NB4 (cell line): ENCODE results near the gene ZC3H12D.

ENCODE experiments used
- CTCF ChIP-seq: IDR thresholded peaks from one replicate; pipeline ENCODE4 v1.5.1; 2012; ENCODE audit warnings: low read depth, low read length
- MYC ChIP-seq: IDR thresholded peaks from 2 replicates; pipeline ENCODE4 v1.6.1; 2011; ENCODE audit warnings: low read depth, low read length
- POLR2A ChIP-seq: IDR thresholded peaks from 2 replicates; pipeline ENCODE4 v1.6.1; 2011; ENCODE audit warnings: mild to moderate bottlenecking; ENCODE audit not compliant: insufficient read length; ENCODE audit errors: extremely low read depth
- TF ChIP-seq, protein P1 (sequence below): IDR thresholded peaks from 2 replicates; pipeline ENCODE4 v1.6.1; 2011; ENCODE audit warnings: low read depth, low read length

- TF ChIP-seq CTCF (no peak), POLR2A (no peak), MYC (no peak)
- TF ChIP-seq, protein P1, sequence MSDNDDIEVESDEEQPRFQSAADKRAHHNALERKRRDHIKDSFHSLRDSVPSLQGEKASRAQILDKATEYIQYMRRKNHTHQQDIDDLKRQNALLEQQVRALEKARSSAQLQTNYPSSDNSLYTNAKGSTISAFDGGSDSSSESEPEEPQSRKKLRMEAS, result no peak
Measured at GRCh38 chr6:149433881-149434280, 50.9 kb downstream of the ZC3H12D start.
